GM18507 (cell line): ENCODE results near the gene PDE9A.
"Not testable (repeated sequence)": the region's sequence is repeated elsewhere in the genome, so short reads cannot be mapped to it uniquely, and the experiment has no call there.

Experiments used
- DNase-seq: peaks from one replicate; pipeline ENCODE4 v3.0.0; 2011; ENCODE audit warnings: low read depth; ENCODE audit not compliant: insufficient read length; ENCODE audit errors: extremely low spot score
- FAIRE-seq: peaks from 2 replicates; lab custom pipeline; 2011; peaks lifted over from hg19 to GRCh38; lab: Jason Lieb, UNC

PDE9A gene

DNA sequence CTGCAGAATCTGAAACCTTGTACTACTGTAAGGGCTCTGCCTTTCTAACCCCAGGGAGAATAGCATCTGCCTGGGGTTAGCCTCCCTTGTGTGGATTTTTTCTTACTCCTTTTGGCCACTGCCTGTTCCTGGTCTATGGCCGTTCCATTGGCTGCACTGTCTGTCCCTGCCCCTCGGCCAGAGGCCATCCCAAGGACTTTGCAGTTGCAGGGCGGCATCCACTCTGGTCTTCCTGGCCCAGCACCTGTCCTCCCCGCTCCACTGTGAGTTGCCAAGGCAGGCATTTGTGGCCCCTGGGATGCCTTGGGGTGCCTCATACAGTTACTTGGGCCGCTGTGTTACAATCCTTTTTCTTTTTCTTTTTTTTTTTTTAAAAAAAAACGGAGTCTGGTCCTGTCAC is 45.8 kb downstream of the PDE9A start:
- FAIRE-seq = no peak
- DNase-seq = no peak

DNA sequence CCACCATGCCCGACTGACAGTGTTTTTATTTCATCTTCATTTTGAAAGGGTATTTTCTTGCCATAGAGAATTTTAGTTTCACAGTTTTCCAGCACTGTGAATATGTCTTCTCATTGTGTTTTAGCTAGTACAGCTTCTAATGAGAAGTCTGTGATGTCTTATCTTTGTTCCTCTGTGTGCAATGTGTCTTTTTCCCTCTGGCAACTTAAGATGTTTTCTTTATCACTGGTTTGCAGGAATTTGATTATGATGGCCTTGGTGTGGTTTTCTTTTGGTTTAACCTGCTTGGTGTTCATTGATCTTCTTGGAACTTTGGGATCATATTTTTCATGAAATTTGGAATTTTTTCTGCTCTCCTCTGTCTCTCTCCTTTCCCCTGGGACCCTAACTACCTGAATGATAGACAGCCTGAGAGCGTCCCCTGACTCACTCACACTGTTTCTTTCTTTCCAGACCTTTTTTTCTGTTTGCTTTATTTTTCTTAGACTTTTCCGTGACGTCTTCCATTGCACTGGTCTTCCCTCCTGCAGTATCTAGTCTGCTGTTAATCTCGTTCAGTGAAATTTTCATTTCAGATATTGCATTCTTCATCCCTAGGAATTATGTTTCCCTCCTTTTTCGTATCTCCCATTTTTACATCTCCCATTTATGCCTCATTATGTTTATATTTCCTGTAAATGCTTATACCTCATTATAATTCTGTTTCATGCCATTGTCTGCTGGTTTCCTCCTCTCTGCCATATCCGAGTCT is 48.5 kb downstream of the PDE9A start:
- no peak for FAIRE-seq
- no peak for DNase-seq

DNA sequence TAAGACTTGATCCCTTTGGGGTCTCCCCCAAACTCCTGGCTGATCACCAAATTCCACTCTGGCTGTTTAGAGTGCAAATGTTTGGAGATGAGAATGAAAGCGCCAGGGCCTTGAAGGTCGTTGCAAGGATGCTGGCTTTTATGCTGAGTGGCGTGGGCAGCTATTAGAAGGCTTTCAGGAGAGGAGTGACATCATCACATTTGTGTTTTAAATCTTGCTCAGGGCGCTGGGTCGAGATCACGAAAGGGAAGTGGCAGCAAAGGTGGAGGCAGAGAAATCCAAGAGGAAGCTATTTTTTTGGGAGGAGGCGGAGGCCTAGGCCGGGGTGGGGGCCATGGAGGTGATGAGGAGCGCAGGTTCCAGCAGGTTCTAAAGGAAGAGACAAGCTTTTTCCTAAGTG is 49.3 kb downstream of the PDE9A start:
- DNase-seq (no peak), FAIRE-seq (no peak)

DNA sequence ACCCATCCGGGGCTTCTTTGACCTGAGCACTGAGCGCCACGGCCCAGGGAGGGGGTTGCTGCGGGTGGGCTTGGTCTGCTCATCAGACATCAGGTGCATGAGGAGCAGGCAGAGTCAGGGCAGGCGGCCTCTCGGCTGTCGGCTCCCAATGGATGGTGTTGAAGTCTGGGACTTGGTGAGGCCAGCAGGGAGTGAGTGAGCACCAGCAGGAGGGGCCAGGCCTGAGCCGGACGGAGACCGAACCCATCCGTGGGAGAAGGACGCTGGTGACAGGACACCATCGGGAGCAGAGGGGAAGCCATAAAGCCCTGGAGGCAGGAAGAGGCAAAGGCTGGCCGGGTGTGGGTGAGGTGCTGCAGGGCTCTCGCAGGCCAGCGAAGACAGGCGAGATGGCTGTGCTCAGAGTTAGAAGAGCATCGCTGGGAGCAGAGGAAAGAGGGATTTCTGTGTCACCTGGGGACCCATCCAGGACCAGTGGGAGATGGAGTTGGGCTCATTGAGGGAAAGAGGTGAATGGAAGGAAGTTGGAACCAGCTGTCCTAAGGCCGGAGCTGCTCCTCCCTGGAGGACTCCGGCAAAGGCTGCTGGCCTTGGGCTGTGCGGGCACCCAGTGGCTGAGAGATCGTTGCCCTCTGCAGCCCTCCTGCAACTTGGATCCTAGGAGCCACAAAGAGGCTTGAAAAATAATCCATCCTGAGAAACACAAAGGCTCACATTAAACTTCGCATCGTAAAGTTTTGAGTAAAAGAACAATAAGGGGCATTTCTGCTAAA is 49.9 kb downstream of the PDE9A start:
- no peak for FAIRE-seq
- DNase-seq = no peak

DNA sequence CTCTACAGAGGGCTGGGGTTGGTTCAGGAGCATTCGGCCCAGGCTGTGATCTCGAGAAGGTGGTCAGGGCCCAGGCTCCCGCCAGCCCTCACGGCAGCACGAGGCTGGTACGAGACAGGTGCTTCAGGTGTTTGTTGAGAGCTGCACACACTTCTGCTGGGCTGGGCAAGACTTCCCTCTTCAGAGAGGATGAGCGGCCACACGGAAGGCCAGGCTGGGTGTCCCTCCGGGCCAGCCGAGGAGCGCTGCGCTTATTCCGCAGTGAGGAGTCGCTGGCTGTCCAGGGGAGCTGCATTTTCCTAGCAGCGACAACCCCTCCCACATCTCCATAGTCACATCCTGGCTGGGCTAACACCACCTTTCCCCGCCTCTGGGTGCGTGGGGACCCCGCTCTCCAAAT is 50.5 kb downstream of the PDE9A start:
- DNase-seq = no peak
- FAIRE-seq = no peak

DNA sequence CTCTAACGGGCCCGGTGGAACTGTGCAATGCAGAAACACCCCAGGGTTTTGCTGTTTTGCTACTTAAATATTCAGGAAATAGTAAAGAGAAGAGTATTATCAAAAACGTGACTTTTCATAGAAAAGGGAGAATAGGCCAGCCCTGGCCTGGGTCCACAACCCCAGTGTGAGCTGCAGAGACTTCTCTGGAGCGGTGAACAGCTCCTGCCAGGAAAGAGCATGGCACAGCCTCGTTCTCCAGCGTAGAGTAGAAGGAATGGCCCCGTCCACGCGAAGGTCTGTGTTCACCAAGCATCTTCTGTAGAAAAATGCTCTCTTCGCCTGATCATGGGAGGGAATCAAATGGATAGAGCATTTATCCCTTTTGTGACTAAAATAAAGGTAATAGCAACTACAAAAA is 51.4 kb downstream of the PDE9A start:
- FAIRE-seq (no peak), DNase-seq (no peak)

DNA sequence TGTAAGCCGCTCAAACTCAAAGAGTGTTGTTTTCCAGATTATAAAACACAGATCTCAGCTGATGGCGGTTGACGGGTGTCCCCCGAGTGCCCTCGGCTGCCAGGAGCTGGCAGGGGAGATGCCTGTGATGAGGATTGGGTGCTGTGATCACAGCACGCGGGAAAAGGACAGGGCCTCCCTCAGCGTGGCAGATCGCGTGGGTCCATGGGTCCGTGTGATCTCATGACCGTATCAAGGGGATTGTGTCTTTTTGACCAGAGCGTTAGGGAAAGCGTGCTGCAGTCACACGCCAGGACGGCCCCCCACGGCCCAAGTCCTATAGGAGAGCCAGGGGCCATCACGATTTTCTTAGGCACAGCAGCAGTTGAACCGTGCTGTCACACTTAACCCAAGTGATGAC is 51.9 kb downstream of the PDE9A start:
- DNase-seq (no peak), FAIRE-seq (no peak)

DNA sequence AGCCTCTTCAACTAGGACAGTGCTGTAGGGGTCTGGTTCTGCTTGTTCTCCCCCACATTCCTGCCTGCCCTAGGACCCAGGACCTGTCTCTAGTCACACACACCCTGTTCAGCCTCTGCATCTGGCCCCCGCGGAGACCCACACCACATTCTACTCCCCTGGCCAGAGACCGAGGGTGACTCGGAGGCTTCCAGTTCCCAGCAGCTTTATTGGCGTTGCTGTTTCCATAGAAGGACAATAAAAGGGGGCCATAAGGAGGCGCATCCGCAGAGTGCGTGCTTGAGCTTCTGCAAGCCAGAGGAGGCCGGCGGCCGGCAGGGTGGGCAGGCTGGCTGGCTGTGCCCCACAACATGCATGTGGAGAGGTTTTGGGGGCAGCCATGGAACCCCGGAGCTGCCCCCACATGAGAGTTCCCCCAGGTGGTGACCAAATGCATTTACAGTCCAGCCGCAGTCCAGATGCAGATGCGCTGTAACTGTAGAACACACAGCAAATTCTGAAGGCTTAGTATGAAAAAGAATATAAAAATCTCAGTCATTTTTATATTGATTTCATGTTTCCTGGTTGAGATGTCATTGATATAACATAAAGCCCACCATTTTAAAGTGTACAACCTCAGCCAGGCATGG is 52.4 kb downstream of the PDE9A start:
- DNase-seq (no peak), FAIRE-seq (no peak)

DNA sequence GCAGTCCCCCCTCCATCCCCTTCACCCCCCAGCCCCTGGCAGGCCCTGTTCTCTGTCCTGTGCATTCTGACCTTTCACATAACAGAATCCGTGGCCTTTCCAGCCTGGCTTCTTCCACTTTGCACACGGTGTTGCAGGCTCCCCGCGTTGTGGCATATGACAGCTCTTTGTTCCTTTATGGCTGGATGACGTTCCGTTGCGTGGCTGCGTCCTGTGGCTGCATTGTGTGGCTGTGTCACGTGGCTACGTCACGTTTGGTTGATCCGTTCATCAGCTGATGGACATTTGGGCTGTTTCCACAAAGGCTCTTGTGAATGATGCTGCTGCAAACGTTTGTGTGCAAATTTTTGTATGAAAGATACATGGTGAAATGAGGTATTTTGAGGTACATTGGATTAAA is 53.3 kb downstream of the PDE9A start:
- no peak for FAIRE-seq
- DNase-seq = no peak

DNA sequence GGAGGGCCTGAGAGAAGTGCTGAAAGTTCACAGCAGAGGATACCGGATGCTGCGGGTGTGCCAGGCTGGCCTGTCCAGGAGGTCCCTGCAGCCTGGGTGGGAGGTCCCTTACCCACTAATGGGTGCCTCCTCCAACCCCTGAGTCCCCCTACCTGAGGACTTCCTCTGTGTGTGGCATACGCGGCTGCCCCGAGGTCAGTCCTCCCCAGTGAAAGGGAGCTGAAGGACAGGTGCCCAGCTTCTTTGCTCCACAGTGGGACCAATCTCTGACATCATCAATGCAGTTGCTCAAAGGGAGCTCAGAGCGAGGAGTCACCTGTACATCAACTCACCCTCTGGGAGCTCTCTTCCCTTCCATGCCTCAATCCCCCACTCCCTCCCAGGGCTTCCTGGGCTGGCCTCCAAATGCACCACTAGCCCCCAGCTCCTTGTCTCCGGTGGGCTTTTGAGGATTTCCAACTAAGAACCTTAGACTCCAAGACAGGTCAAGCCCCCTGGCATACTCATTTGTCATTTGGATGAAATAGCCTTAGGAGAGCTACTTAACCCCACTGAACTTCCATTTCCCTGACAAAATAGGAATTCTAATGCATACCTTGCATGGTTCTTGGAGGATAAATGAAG is 53.9 kb downstream of the PDE9A start:
- DNase-seq = no peak
- FAIRE-seq = no peak

DNA sequence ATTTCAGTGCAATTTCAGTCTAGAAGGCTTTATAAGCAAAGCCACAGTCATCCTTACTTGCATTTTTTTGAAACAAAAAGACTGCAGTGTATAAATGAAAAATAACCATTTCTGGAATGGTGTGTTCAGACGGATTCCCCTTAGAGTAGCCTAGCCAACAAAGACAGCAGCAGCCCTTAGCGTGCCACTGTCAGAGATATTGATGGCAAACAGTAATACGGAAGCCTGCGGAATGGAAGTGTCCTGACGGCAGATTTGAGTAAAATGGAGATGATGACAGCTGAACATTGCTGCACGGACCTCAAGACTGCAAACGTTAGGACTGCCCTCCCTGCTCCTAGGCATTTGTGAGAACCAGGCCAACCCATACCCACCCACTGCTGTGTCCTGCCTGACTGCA is 54.7 kb downstream of the PDE9A start:
- FAIRE-seq = no peak
- no peak for DNase-seq

DNA sequence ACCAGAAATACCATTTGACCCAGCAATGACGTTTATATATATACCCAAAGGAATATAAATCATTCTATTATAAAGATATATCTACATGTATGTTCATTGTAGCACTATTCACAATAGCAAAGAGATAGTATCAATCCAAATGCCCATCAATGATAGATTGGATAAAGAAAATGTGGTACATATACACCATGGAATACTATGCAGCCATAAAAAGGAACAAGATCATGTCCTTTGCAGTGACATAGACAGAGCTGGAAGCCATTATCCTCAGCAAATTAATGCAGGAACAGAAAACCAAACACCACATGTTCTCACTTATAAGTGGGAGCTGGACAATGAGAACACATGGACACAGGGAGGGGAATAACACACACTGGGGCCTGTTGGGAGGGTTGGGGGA is 55.5 kb downstream of the PDE9A start:
- FAIRE-seq, DNase-seq: not testable (repeated sequence)

DNA sequence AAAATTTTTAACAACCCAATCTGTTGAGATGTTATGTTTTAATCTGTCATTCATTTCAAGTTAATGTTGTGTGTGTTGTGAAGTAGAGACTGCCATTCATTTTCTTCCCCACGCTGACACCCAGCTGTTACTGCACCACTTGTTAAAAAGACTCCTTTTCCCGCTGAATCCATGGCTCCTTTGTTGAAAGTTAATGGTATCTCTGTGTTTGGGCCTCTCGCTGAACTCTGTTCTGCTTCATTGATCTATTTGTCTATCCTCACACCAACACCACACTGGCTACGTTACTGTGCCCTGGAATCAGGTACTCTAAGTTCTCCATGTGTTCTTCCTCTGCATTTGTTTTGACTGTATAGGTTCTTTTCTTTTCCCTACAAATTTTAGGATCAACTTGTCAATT is 58.2 kb downstream of the PDE9A start:
- no peak for DNase-seq
- no peak for FAIRE-seq

DNA sequence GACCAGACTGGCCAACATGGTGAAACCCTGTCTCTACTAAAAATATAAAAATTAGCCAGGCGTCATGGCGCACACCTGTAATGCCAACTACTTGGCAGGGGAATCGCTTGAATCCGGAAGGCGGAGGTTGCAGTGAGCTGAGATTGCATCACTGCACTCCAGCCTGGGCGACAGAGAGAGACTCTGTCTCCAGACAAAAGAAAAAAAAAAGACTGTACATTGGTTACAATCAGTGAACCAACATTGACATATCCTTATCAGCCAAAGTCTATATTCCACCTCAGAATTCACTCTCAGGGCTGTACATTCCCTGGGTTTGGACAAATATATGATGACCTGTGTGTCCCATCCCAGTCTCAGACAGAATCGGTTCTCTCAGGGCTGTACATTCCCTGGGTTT is 62.0 kb downstream of the PDE9A start:
- DNase-seq, FAIRE-seq: not testable (repeated sequence)

DNA sequence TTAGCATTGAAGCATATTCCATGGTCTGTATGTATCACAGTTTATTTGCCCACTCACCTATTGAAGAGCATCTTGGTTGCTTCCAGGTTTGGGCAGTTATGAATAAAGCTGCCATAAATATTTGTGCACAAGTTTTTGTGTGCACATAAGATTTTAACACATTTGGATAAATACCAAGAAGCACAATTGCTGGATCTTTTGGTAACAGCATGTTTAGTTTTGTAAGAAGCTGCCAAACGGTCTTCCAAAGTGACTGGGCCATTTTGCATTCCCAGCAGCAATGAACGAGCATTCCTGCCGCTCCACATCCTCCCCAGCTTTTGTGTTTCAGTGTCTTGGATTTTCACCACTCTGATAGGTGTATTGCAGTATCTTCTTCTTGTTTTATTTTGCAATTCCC is 62.7 kb downstream of the PDE9A start:
- DNase-seq = no peak

DNA sequence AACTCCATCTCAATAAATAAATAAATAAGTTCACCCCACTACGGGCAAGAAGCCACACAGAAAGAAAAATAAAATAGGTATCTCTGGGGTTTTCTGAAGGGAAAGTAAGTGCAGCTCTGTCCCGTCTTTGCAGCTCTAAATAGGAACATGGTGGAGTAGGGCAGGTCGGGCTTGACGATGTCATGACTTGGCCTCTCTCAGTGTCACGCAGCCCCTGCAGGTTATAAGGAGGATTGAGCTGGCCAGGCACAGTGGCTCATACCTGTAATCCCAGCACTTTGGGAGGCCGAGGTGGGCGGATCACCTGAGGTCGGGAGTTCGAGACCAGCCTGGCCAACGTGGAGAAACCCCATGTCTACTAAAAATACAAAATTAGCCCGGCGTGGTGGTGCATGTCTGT is 67.1 kb downstream of the PDE9A start:
- not testable (repeated sequence) for FAIRE-seq, DNase-seq

More for the DNA sequence above, 62.7 kb downstream of the PDE9A start:
- no peak for FAIRE-seq

DNA sequence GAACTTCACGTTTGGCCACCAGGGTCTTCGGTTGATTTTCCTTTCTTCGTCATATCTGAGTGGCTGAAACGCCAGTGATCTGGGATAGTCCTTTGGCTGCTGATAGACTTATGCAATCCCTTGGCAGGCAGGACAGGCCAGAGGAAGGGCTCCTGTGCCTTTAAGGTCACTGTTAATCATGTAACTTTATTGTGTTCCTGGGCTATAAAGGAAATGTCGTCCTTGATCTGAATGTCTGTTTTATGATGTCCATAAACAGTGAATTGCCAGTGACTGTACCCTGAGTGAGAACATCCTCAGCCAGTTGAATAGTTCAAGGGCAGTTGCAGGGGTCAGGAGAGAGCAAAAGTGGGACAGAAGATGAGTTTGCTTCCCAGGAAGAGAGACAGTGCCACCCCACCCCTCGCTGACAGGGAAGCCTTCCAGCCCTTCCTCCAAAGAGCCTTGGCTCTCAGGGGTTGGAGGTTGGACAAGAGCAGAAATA is 68.0 kb downstream of the PDE9A start:
- FAIRE-seq = no peak
- no peak for DNase-seq

DNA sequence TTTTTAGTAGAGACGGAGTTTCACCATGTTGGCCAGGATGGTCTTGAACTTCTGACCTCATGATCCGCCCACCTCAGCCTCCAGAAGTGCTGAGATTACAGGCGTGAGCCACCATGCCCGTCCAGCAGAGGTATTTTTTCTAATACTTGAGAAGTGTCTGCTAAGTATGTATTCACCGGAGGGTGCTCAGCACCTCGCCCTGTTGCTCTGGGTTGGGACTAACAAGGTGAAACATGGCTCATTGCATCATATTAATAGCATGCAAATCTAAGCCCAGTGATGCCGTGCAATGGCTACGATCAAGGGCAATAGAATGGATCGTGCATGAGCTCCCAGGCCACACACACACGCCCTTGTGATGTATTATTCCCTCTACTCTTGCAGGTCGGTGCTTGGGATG is 68.7 kb downstream of the PDE9A start:
- FAIRE-seq (no peak), DNase-seq (no peak)

DNA sequence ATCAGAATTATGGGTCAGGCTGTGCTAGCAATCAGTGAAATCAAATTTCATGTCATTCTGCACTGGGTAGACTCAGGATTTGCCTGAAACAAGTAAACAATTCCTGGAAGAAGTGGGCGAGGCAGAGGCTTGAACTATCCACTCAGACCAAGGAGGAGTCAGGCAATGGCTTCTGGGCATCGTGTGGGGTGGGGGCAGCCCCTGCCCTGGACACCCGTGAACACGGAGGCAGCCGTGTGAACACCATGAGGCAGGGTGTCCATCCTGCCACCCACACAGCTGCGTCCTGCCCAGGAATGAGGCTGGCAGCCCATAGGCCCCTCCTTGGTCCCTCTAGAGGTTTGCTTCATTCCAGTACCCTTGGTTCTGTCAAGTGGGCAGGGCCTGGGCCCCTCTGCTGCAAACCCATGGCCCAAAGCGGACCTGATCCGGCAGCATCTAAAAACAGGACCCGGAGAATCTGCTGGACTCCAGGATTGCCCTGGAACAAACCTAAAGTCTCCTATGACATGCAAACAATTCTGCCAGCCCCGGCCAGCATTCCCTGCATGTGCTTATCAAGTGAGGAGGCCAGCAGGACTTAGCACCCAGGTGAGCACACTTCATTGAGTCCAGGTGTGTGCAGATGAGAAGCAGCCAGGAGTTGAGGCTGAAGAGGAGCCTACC is 69.5 kb downstream of the PDE9A start:
- FAIRE-seq (no peak), DNase-seq (no peak)
